Activated T-helper 17 cell treated with anti-CD3 and anti-CD28 coated beads, Interleukin-2, amount 50 U/mL, for 72 hours (primary cell): ENCODE measurements around the gene CCDC15. TPM values are rescaled to one million over a fixed set of nuclear protein-coding genes. Genes with fewer than 3 reads are reported as not detected.
"Not testable (repeated sequence)": the region's sequence is repeated elsewhere in the genome, so short reads cannot be mapped to it uniquely, and the experiment has no call there.

Source experiments
- ATAC-seq: fragments of 150-1000 bp; cut with Tn5 transposase; replicated peaks from 2 replicates; pipeline ENCODE4 v1.10.0; 2021; ENCODE audit warnings: mild to moderate bottlenecking, moderate library complexity
- H3K27ac Mint-ChIP-seq: one replicate; pipeline ENCODE4 v1.8.0; 2022; ENCODE audit warnings: mixed read lengths
- H3K27me3 Mint-ChIP-seq: one replicate; pipeline ENCODE4 v1.8.0; 2022; ENCODE audit warnings: mixed read lengths
- H3K36me3 Mint-ChIP-seq: one replicate; pipeline ENCODE4 v1.8.0; 2022; ENCODE audit warnings: low read depth, mild to moderate bottlenecking, mixed read lengths
- H3K4me1 Mint-ChIP-seq: one replicate; pipeline ENCODE4 v1.8.0; 2022; ENCODE audit warnings: mixed read lengths
- H3K4me3 Mint-ChIP-seq: one replicate; pipeline ENCODE4 v1.8.0; 2022; ENCODE audit warnings: mild to moderate bottlenecking, mixed read lengths
- H3K9me3 Mint-ChIP-seq: one replicate; pipeline ENCODE4 v1.8.0; 2022; ENCODE audit warnings: mixed read lengths
- total RNA-seq, 2 donors: library from RNA; stranded (reverse); gene quantifications; one replicate each; pipeline ENCODE4 v1.2.3, GENCODE V29; 2022

Gene CCDC15
- total RNA-seq, 2 donors from 2014 or later, result 5.5 to 8.7 TPM

DNA sequence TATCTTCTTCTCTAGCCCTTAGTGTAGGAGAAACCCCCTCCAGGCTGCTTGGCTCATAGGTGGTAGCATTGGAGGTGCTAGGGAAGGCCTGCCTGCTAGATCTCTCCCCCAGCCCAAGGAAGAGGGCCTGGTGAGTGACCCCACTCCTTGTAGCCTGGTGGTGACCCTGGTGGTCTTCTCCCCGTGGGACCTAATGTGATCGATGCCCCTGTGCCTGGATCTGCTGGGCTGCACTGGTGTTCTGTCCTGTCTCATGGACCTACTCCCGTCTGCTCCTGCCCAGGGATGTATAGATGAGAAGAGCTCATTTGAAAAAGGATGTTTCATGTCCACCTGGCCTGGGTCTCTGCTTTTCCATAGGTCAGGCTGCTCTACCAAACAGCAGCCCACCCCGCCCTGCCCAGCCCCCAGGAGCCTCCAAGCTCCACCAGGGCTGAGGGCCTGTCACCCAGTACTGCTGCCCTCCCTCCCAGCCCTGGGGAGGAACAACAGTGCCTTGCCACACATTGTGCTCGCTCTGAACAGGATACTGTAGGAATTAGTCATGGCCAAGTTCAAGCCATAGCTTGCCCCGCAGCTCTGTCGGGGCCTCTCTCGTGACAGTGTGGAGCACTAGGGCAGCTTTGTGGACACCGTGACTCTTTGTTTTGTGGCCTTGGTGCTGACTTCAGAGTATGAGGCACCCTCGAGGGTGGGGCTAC, 128.8 kb downstream of the CCDC15 start:
- H3K4me1 Mint-ChIP-seq, result no peaks in the 10 kb centered on the region
- H3K4me3 Mint-ChIP-seq, result no peak overlapping the region
- H3K9me3 Mint-ChIP-seq, result no peaks in the 10 kb centered on the region
- ATAC-seq, result no peak
- H3K27ac Mint-ChIP-seq, result no peak overlapping the region
- no peaks in the 10 kb centered on the region for H3K36me3 Mint-ChIP-seq
- peaks cover 9% of the 10 kb centered on the region for H3K27me3 Mint-ChIP-seq

DNA sequence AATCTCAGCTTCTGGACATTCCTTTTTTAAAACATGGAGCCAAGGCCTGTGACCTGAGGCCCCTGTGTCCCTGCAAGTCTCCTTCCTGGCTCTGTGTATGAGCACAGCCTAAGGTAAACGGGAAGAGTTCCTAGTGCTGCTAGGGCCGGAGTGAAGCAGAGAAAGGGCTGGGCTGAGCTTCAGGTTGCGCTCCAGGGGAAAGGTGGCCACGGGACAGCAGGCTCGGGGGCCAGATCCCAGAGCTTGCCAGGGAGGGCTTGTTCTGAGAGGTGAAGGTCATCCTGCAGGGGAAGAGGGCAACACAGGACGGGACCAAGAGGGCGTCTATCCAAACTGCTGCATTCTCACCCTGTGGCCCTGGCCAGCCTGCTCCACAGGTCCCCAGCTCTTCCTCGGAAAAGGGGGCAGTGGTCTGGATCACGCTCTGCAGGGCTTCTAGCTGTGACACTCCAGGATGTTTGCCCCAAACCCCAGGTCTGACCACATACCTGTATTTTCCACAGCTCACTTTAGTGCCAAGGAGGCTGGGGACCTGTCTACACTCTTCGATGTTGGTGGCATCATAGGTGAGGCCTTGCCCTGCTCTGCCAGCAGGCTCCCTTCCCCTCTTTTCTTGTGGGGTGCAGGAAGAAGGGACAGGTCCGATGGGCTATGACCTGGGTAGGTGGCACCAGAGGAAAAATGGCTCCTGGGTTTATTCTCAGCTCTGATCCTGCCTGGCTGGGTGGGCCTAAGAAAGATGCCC, 129.5 kb downstream of the CCDC15 start:
- no peaks in the 10 kb centered on the region for H3K9me3 Mint-ChIP-seq
- H3K27me3 Mint-ChIP-seq, result peaks cover 2% of the 10 kb centered on the region
- H3K4me1 Mint-ChIP-seq, result no peaks in the 10 kb centered on the region
- H3K36me3 Mint-ChIP-seq, result no peaks in the 10 kb centered on the region
- no peak overlapping the region for H3K4me3 Mint-ChIP-seq
- H3K27ac Mint-ChIP-seq, result no peak overlapping the region
- no peak for ATAC-seq

GRCh38 chr11:125084057-125084416, 130.0 kb downstream of the CCDC15 start:
- ATAC-seq, result no peak
- no peaks in the 10 kb centered on the region for H3K27me3 Mint-ChIP-seq
- no peaks in the 10 kb centered on the region for H3K9me3 Mint-ChIP-seq
- no peaks in the 10 kb centered on the region for H3K36me3 Mint-ChIP-seq
- H3K4me1 Mint-ChIP-seq, result no peaks in the 10 kb centered on the region
- H3K4me3 Mint-ChIP-seq, result no peak overlapping the region
- H3K27ac Mint-ChIP-seq, result no peak overlapping the region

GRCh38 chr11:125084761-125085231, 130.8 kb downstream of the CCDC15 start:
- no peaks in the 10 kb centered on the region for H3K4me1 Mint-ChIP-seq
- H3K36me3 Mint-ChIP-seq, result no peaks in the 10 kb centered on the region
- H3K9me3 Mint-ChIP-seq, result no peaks in the 10 kb centered on the region
- H3K27ac Mint-ChIP-seq, result no peak overlapping the region
- H3K27me3 Mint-ChIP-seq, result no peaks in the 10 kb centered on the region
- no peak for ATAC-seq
- no peak overlapping the region for H3K4me3 Mint-ChIP-seq

DNA sequence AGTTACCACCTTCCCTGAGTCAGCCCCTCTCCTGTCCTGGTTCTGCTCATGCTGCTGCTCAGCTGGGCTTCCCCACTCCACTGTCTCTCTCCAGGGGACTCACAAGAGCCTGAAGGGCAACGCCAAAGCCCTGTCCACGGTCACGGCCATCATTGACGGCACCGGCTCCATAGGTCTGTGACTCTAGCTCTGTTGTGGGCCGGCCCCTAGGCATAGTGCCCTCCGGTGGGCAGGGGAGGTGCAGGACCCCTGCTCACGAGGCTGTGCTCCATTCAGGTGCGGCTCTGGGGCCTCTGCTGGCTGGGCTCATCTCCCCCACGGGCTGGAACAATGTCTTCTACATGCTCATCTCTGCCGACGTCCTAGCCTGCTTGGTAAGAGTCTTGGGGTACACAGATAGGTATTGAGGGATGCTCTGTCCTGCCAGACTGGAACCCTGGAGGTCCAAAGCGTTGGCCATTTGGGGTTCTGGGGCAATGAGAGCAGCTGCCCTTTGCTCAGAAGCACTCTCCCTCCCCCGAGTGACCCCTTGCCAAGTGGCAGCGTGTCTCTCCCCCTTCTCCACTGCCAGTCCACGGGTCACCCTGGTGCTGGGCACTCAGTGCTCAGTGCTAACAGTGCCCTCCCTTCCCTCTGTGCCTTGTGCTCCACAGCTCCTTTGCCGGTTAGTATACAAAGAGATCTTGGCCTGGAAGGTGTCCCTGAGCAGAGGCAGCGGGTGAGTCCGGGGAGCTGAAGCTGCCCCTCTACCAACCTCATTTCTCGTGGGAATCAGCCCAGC, 131.5 kb downstream of the CCDC15 start:
- peak overlapping the region; percentile 42 for H3K27ac Mint-ChIP-seq
- ATAC-seq, result no peak
- no peak overlapping the region for H3K4me3 Mint-ChIP-seq
- no peaks in the 10 kb centered on the region for H3K9me3 Mint-ChIP-seq
- no peaks in the 10 kb centered on the region for H3K4me1 Mint-ChIP-seq
- H3K36me3 Mint-ChIP-seq, result no peaks in the 10 kb centered on the region
- H3K27me3 Mint-ChIP-seq, result no peaks in the 10 kb centered on the region

- no peaks in the 10 kb centered on the region for H3K27me3 Mint-ChIP-seq
- H3K36me3 Mint-ChIP-seq, result no peaks in the 10 kb centered on the region
- no peak overlapping the region for H3K4me3 Mint-ChIP-seq
- H3K9me3 Mint-ChIP-seq, result no peaks in the 10 kb centered on the region
- no peaks in the 10 kb centered on the region for H3K4me1 Mint-ChIP-seq
- H3K27ac Mint-ChIP-seq, result no peak overlapping the region
- no peak for ATAC-seq
These were observed 132.8 kb downstream of the CCDC15 start for GRCh38 chr11:125086633-125087296.

DNA sequence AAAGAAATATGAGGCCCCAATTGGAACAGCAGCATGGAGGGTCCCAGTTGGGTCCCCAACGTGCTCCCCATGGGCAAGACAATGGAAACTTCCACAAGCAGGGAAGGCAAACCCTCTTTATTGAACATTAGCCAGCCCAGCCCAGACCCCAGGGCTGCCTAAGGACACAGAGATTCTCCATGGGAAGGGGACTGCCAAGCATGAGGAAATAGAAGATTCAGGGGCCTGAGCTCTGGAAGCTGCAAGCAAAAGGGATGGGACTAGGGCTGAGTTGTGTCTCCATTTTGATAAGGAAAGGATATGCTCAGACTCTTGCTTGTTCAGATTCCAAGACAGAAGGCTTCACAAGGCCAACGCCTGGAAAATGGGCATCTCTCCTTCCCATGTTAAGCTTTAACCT, 134.1 kb downstream of the CCDC15 start:
- no peak for ATAC-seq
- no peak overlapping the region for H3K27ac Mint-ChIP-seq
- no peaks in the 10 kb centered on the region for H3K36me3 Mint-ChIP-seq
- H3K27me3 Mint-ChIP-seq, result no peaks in the 10 kb centered on the region
- H3K9me3 Mint-ChIP-seq, result no peaks in the 10 kb centered on the region
- H3K4me1 Mint-ChIP-seq, result no peaks in the 10 kb centered on the region
- no peak overlapping the region for H3K4me3 Mint-ChIP-seq

- H3K4me1 Mint-ChIP-seq, result no peaks in the 10 kb centered on the region
- H3K4me3 Mint-ChIP-seq, result no peak overlapping the region
- no peak for ATAC-seq
- no peaks in the 10 kb centered on the region for H3K27me3 Mint-ChIP-seq
- no peak overlapping the region for H3K27ac Mint-ChIP-seq
- no peaks in the 10 kb centered on the region for H3K36me3 Mint-ChIP-seq
- H3K9me3 Mint-ChIP-seq, result no peaks in the 10 kb centered on the region
These were observed 134.8 kb downstream of the CCDC15 start for GRCh38 chr11:125088576-125089455.

DNA sequence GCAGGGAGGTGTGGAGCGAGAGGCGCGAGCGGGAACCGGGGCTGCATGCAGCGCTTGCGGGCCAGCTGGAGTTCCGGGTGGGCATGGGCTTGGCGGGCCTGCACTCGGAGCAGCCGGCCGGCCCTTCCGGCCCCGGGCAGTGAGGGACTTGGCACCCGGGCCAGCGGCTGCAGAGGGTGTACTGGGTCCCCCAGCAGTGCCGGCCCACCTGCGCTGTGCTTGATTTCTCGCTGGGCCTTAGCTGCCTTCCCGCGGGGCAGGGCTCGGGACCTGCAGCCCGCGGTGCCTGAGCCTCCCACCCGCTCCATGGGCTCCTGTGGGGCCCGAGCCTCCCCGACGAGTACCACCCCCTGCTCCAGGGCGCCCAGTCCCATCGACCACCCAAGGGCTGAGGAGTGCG, 135.5 kb downstream of the CCDC15 start:
- H3K27me3 Mint-ChIP-seq, H3K4me3 Mint-ChIP-seq, H3K9me3 Mint-ChIP-seq, ATAC-seq, H3K27ac Mint-ChIP-seq, H3K36me3 Mint-ChIP-seq, H3K4me1 Mint-ChIP-seq: not testable (repeated sequence)

- not testable (repeated sequence) for H3K27me3 Mint-ChIP-seq, H3K27ac Mint-ChIP-seq, H3K9me3 Mint-ChIP-seq, H3K36me3 Mint-ChIP-seq, H3K4me1 Mint-ChIP-seq, ATAC-seq, H3K4me3 Mint-ChIP-seq
These were observed 136.1 kb downstream of the CCDC15 start for GRCh38 chr11:125090151-125090550.

DNA sequence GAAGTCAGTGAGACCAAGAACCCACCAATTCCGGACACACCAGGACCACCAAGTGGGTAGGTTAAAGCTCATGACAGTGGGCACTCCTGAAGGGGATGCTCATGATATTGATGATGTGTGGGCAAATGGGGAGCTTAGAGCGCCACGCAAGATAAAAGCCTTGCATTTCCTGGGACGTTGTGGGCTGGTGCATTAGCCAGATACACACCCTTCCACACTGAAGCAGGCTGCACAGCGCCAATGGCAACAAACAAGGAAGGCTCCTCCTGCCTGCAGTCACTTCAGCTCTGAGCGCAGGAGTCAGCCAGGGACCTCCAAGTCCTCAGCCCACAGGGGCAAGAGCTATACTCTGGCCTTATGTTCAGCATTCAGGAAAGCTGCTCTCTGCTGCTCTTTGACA, 136.8 kb downstream of the CCDC15 start:
- no peak overlapping the region for H3K27ac Mint-ChIP-seq
- peaks cover 8% of the 10 kb centered on the region for H3K36me3 Mint-ChIP-seq
- no peaks in the 10 kb centered on the region for H3K9me3 Mint-ChIP-seq
- no peaks in the 10 kb centered on the region for H3K4me1 Mint-ChIP-seq
- H3K4me3 Mint-ChIP-seq, result no peak overlapping the region
- no peak for ATAC-seq
- H3K27me3 Mint-ChIP-seq, result no peaks in the 10 kb centered on the region
